A549 (cell line): ENCODE measurements around the gene PCBP3. TPM values are rescaled to one million over a fixed set of nuclear protein-coding genes. Genes with fewer than 3 reads are reported as not detected.
"Not testable (repeated sequence)": the region's sequence is repeated elsewhere in the genome, so short reads cannot be mapped to it uniquely, and the experiment has no call there.

Source experiments
- ATAC-seq, 2 experiments: fragments of 200-7000 bp in 1 of 2; fragments of >200 bp in 1 of 2; cut with Nextera tagmentation in 1 of 2; cut with Tn5 transposase in 1 of 2; 3 replicates each; pipeline versions ENCODE4 v1.8.0 to v1.9.1; 2018 to 2020; ENCODE audit warnings: mild to moderate bottlenecking in 1 of 2, moderate library complexity in 1 of 2
- CTCF ChIA-PET: fragments of 300-600 bp; sonication (Branson Sonifier 250); formaldehyde crosslinking; extraction: SDS; loops from one replicate; lab custom pipeline; 2021; ENCODE audit warnings: antibody characterized with exemption, inconsistent platforms; lab: Yijun Ruan, JAX
- POLR2A ChIA-PET: fragments of 350-600 bp; formaldehyde crosslinking; extraction: SDS; loops from one replicate; lab custom pipeline; 2021; ENCODE audit warnings: antibody characterized with exemption, inconsistent platforms; lab: Yijun Ruan, JAX
- DNase-seq, 2 experiments: peaks; one replicate each; pipeline versions ENCODE4 v3.0.0 to v3.0.0-alpha.2; 2011 to 2016; ENCODE audit warnings: low read depth in 1 of 2, low spot score in 1 of 2
- FAIRE-seq: peaks from 2 replicates; lab custom pipeline; 2011; peaks lifted over from hg19 to GRCh38; lab: Jason Lieb, UNC
- H3K27ac ChIP-seq, 2 experiments: fragments of >200 bp; sonication (Bioruptor Twin); formaldehyde crosslinking; 3 replicates each; pipeline ENCODE4 v1.5.1; 2016 to 2017
- H3K4me1 ChIP-seq: fragments of >200 bp; sonication (Bioruptor Twin); formaldehyde crosslinking; 3 replicates; pipeline ENCODE4 v1.6.1; 2016
- H3K4me2 ChIP-seq: fragments of >200 bp; sonication (Bioruptor Twin); formaldehyde crosslinking; 3 replicates; pipeline ENCODE4 v1.6.1; 2016
- H3K4me3 ChIP-seq: fragments of >200 bp; sonication (Bioruptor Twin); formaldehyde crosslinking; 3 replicates; pipeline ENCODE4 v1.5.1; 2016
- H3K9me3 ChIP-seq: fragments of >200 bp; sonication (Bioruptor Twin); formaldehyde crosslinking; 3 replicates; pipeline ENCODE4 v1.6.1; 2016
- CBX2 ChIP-seq: fragments of 200-600 bp; sonication (generic); IDR thresholded peaks from 2 replicates; pipeline ENCODE4 v1.6.1; 2016; ENCODE audit warnings: low read depth, mild to moderate bottlenecking, borderline replicate concordance
- CBX8 ChIP-seq: fragments of 200-600 bp; sonication (generic); IDR thresholded peaks from 2 replicates; pipeline ENCODE4 v1.6.1; 2016
- CEBPB ChIP-seq, 2 experiments: fragments of >200 bp in 1 of 2; sonication (Bioruptor Twin) in 1 of 2; formaldehyde crosslinking in 1 of 2; IDR thresholded peaks; 2 replicates each; pipeline ENCODE4 v1.6.1; 2012 to 2016
- CTCF ChIP-seq: fragments of >200 bp; sonication (Bioruptor Twin); formaldehyde crosslinking; IDR thresholded peaks from 3 replicates; pipeline ENCODE4 v1.5.1; 2016
- EHMT2 ChIP-seq: fragments of 200-600 bp; sonication (generic); IDR thresholded peaks from 2 replicates; pipeline ENCODE4 v1.6.1; 2016; ENCODE audit warnings: antibody characterized with exemption, low read depth, mild to moderate bottlenecking, moderate library complexity
- FOSL2 ChIP-seq, 2 experiments: fragments of 450-650 bp in 1 of 2; fragments of >200 bp in 1 of 2; sonication (Bioruptor Twin) in 1 of 2; formaldehyde crosslinking; IDR thresholded peaks; 2 replicates each; pipeline versions ENCODE4 v1.5.0 to v1.6.1; 2016 to 2020; ENCODE audit warnings: mild to moderate bottlenecking in 1 of 2, moderate library complexity in 1 of 2
- HES2 ChIP-seq: fragments of >200 bp; sonication (Bioruptor Twin); formaldehyde crosslinking; IDR thresholded peaks from 2 replicates; pipeline ENCODE4 v1.6.1; 2016
- HOXA7 ChIP-seq: fragments of 250-450 bp; sonication (Bioruptor Pico); IDR thresholded peaks from 2 replicates; pipeline ENCODE4 v1.5.0; 2020; ENCODE audit warnings: mild to moderate bottlenecking, moderate library complexity
- KDM1A ChIP-seq: fragments of 200-600 bp; sonication (generic); IDR thresholded peaks from 2 replicates; pipeline ENCODE4 v1.6.1; 2016; ENCODE audit warnings: low read depth, mild to moderate bottlenecking
- KDM5A ChIP-seq: fragments of 200-600 bp; sonication (generic); IDR thresholded peaks from 2 replicates; pipeline ENCODE4 v1.6.1; 2016; ENCODE audit warnings: antibody characterized with exemption, mild to moderate bottlenecking
- MAFK ChIP-seq: fragments of 450-650 bp; IDR thresholded peaks from 2 replicates; pipeline ENCODE4 v1.6.1; 2014; ENCODE audit not compliant: partially characterized antibody
- MAX ChIP-seq: IDR thresholded peaks from 2 replicates; pipeline ENCODE4 v1.6.1; 2012
- NFE2L2 ChIP-seq: fragments of 150-350 bp; conservative IDR thresholded peaks from 2 replicates; pipeline ENCODE4 v1.6.1; 2014; ENCODE audit warnings: low read length
- NR3C1 ChIP-seq: fragments of >200 bp; sonication (Bioruptor Twin); formaldehyde crosslinking; IDR thresholded peaks from 3 replicates; pipeline ENCODE4 v1.6.1; 2017
- PBX3 ChIP-seq: IDR thresholded peaks from 2 replicates; pipeline ENCODE4 v1.6.1; 2012
- POLR2A ChIP-seq: IDR thresholded peaks from 2 replicates; pipeline ENCODE4 v1.6.1; 2012; ENCODE audit warnings: mild to moderate bottlenecking, low read length
- RCOR1 ChIP-seq: fragments of 150-350 bp; IDR thresholded peaks from 2 replicates; pipeline ENCODE4 v1.6.1; 2014; ENCODE audit warnings: antibody characterized with exemption, low read length, low read depth
- RFX5 ChIP-seq: fragments of 450-650 bp; IDR thresholded peaks from 2 replicates; pipeline ENCODE4 v1.7.1; 2014; ENCODE audit warnings: antibody characterized with exemption, mild to moderate bottlenecking, moderate library complexity
- SREBF2 ChIP-seq: fragments of 450-650 bp; IDR thresholded peaks from 2 replicates; pipeline ENCODE4 v1.6.1; 2014; ENCODE audit warnings: mild to moderate bottlenecking, moderate library complexity
- TP53 ChIP-seq: fragments of 250-450 bp; sonication (Bioruptor Pico); IDR thresholded peaks from 2 replicates; pipeline ENCODE4 v1.5.0; 2021; ENCODE audit warnings: mild to moderate bottlenecking, moderate library complexity
- ZC3H11A ChIP-seq: fragments of 450-650 bp; IDR thresholded peaks from 2 replicates; pipeline ENCODE4 v1.6.1; 2014; ENCODE audit warnings: antibody characterized with exemption, mild to moderate bottlenecking
- ZNF302 ChIP-seq: fragments of 250-450 bp; sonication (Bioruptor Pico); IDR thresholded peaks from 2 replicates; pipeline ENCODE4 v1.9.0; 2021; ENCODE audit warnings: inconsistent platforms, mild to moderate bottlenecking, moderate library complexity
- WGBS: methylation state at CpG from one replicate; pipeline ENCODE4 v1.1.6; 2017; ENCODE audit errors: missing lambda C conversion rate; 5-methylcytosine and 5-hydroxymethylcytosine counted together
- polyA plus RNA-seq, 4 experiments: library from polyadenylated mRNA; depleted of rRNA in 3 of 4; stranded (reverse); fragments of >200 nt; fragmentation: RNase III in 1 of 4; extraction: RNeasy Plus Mini Kit Qiagen cat#74134 plus additional on column Dnase treatment in 1 of 4; gene quantifications; 2 replicates in 3 of 4; 3 replicates in 1 of 4; pipeline ENCODE4 v1.2.3, GENCODE V29; 2011 to 2017

PCBP3 gene
- polyA plus RNA-seq, 2 of the 4 experiments (the other 2 are of a cell fraction), result 0.30 to 0.34 TPM

- CTCF ChIA-PET, result interaction anchor here (1.2 kb wide), 1 partner anchor 113 kb away, joined by 3 read pairs; no protein-coding TSS in a partner anchor
- Histone ChIP-seq H3K27ac (no peak overlapping the region), H3K4me1 (no peaks in the 10 kb centered on the region), H3K4me3 (no peak overlapping the region), H3K9me3 (no peaks in the 10 kb centered on the region), H3K4me2 (no peak overlapping the region)
- FAIRE-seq (no peak), DNase-seq (no peak), ATAC-seq (no peak)
- TF ChIP-seq CBX2 (no peak), NR3C1 (no peak), HOXA7 (CRISPR knock-in tag) (no peak), NFE2L2 (no peak), CBX8 (no peak), ZNF302 (CRISPR knock-in tag) (no peak), KDM1A (no peak), CTCF (no peak), EHMT2 (no peak), ZC3H11A (no peak), CEBPB (IDR thresholded peaks at IDR 0.05) (no peak), SREBF2 (no peak), HES2 (no peak), TP53 (CRISPR knock-in tag) (no peak), KDM5A (no peak), RCOR1 (no peak), RFX5 (no peak), MAX (no peak), POLR2A (no peak)
- 87% methylated on average over 7 of the region's 7 CpGs for WGBS
- POLR2A ChIA-PET, result no interaction called here
These were observed 65.6 kb downstream of the PCBP3 start for GRCh38 chr21:45709173-45709572.

- no peak overlapping the region for H3K4me3 ChIP-seq
- no peaks in the 10 kb centered on the region for H3K4me1 ChIP-seq
- POLR2A ChIA-PET, result no interaction called here
- TF ChIP-seq PBX3, result no peak
- TF ChIP-seq RCOR1, result no peak
- no peak for TF ChIP-seq FOSL2 (IDR thresholded peaks at IDR 0.05)
- TF ChIP-seq FOSL2 (CRISPR knock-in tag; IDR thresholded peaks at IDR 0.05), result peak; percentile 17; the same call in 1 of the 2 replicates
- TF ChIP-seq MAFK, result peak; percentile 55
- TF ChIP-seq, all 56 proteins: peak for 2
- Histone ChIP-seq H3K27ac (no peak overlapping the region), H3K9me3 (no peaks in the 10 kb centered on the region), H3K4me2 (no peak overlapping the region)
- CTCF ChIA-PET, result interaction anchor here (1.2 kb wide), 1 partner anchor 114 kb away, joined by 3 read pairs; no protein-coding TSS in a partner anchor
- FAIRE-seq (no peak), DNase-seq (no peak), ATAC-seq (no peak)
- 66% methylated on average over 3 of the region's 3 CpGs for WGBS
These were observed 66.3 kb downstream of the PCBP3 start for GRCh38 chr21:45709696-45710268.

GRCh38 chr21:45710306-45710705 lies 66.8 kb downstream of the PCBP3 start:
- H3K4me1 ChIP-seq, H3K27ac ChIP-seq, H3K4me2 ChIP-seq, ATAC-seq, H3K4me3 ChIP-seq, H3K9me3 ChIP-seq, DNase-seq, POLR2A ChIA-PET, FAIRE-seq: not testable (repeated sequence)
- 64% methylated on average over 3 of the region's 5 CpGs for WGBS
- CTCF ChIA-PET, result interaction anchor here (1.2 kb wide), 1 partner anchor 114 kb away, joined by 3 read pairs; no protein-coding TSS in a partner anchor
